HCT116 (cell line): ENCODE measurements around the gene NDUFS7.

Source experiments
- EZH2 ChIP-seq: fragments of 200-600 bp; sonication (generic); IDR thresholded peaks from 2 replicates; pipeline ENCODE4 v1.6.1; 2017; ENCODE audit warnings: antibody characterized with exemption, mixed run types
- POLR2A ChIP-seq: IDR thresholded peaks from 2 replicates; pipeline ENCODE4 v1.7.0; 2011; ENCODE audit warnings: borderline replicate concordance; ENCODE audit not compliant: insufficient read depth, insufficient read length; ENCODE audit errors: extremely low read depth
- POLR2AphosphoS5 ChIP-seq: IDR thresholded peaks from 2 replicates; pipeline ENCODE4 v1.6.1; 2011; ENCODE audit warnings: mild to moderate bottlenecking, low read depth, low read length, moderate library complexity
- SRF ChIP-seq: IDR thresholded peaks from 2 replicates; pipeline ENCODE4 v1.6.1; 2012; ENCODE audit warnings: low read depth
- ZFX ChIP-seq: fragments of 450-650 bp; IDR thresholded peaks from 2 replicates; pipeline ENCODE4 v1.6.1; 2017
- TF ChIP-seq, protein P1 (sequence below), 3 experiments: fragments of 200-600 bp in 1 of 3; sonication (generic) in 1 of 3; IDR thresholded peaks in 2 of 3; conservative IDR thresholded peaks in 1 of 3; 2 replicates each; pipeline ENCODE4 v1.5.1; 2012 to 2017; ENCODE audit warnings: low read depth in 2 of 3, low read length in 2 of 3, antibody characterized with exemption in 1 of 3, borderline replicate concordance in 1 of 3, control low read depth in 1 of 3, mild to moderate bottlenecking in 1 of 3, mixed read lengths in 1 of 3, mixed run types in 1 of 3, moderate library complexity in 1 of 3; ENCODE audit not compliant: insufficient read depth in 1 of 3

DNA sequence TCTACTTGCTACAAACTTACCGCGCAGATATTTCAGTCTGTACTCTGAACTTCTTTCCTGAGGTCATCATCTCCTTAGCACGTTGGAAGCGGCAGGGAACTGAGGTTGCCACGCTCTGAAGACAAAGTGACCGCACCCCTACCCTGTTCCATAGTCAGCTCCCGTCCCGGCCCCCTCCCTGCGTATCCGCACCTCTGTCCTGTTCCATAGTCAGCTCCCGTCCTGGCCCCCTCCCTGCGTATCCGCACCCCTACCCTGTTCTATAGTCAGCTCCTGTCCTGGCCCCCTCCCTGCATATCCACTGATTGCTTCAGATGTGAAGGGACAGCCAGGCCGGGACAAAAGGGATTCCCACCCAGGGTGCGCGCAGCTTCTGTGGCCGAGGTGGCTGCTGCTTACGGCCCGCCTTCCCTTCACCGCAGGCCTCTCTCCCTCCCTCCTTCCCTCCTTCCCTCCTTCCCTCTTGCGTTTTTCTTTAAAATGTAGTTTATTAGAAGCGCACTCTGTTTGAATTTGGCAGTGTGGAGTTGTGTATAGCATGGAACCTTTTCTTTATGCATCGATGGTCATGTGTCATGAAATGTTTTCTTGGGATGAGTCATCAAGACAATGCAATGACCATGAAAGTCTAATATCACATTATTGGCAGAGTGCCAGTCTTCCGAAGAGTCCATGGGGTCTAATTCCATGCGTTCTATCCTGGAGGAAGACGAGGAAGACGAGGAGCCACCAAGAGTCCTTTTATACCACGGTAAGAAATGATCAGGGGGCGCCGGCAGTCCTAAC, 21.9 kb upstream of the NDUFS7 start:
- TF ChIP-seq POLR2A (no peak), SRF (no peak), POLR2AphosphoS5 (no peak), EZH2 (no peak), ZFX (no peak)
- TF ChIP-seq, protein P1, sequence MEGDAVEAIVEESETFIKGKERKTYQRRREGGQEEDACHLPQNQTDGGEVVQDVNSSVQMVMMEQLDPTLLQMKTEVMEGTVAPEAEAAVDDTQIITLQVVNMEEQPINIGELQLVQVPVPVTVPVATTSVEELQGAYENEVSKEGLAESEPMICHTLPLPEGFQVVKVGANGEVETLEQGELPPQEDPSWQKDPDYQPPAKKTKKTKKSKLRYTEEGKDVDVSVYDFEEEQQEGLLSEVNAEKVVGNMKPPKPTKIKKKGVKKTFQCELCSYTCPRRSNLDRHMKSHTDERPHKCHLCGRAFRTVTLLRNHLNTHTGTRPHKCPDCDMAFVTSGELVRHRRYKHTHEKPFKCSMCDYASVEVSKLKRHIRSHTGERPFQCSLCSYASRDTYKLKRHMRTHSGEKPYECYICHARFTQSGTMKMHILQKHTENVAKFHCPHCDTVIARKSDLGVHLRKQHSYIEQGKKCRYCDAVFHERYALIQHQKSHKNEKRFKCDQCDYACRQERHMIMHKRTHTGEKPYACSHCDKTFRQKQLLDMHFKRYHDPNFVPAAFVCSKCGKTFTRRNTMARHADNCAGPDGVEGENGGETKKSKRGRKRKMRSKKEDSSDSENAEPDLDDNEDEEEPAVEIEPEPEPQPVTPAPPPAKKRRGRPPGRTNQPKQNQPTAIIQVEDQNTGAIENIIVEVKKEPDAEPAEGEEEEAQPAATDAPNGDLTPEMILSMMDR (IDR thresholded peaks at IDR 0.05 in 2 of 3, conservative IDR thresholded peaks at IDR 0.05 in 1 of 3; ENCODE audit: borderline replicate concordance in 1 of 3, insufficient read depth in 1 of 3, low read depth in 2 of 3, low read length in 2 of 3), result no peak
